GOT3 (cell line): ENCODE measurements around the gene CDKN2B-AS1.

ENCODE experiments used
- DNase-seq: peaks from one replicate; lab custom pipeline; 2025; ENCODE audit warnings: mixed read lengths; lab: John Stamatoyannopoulos, UW

CDKN2B-AS1 gene

GRCh38 chr9:22118810-22119521 lies 124.4 kb downstream of the CDKN2B-AS1 start:
- no peak for DNase-seq

GRCh38 chr9:22119522-22120158 lies 125.0 kb downstream of the CDKN2B-AS1 start:
- DNase-seq = no peak

GRCh38 chr9:22120159-22120549 lies 125.6 kb downstream of the CDKN2B-AS1 start:
- DNase-seq = no peak

GRCh38 chr9:22120595-22120994 lies 126.0 kb downstream of the CDKN2B-AS1 start:
- DNase-seq = no peak

- DNase-seq = no peak
Observed at GRCh38 chr9:22124263-22125011, 129.8 kb downstream of the CDKN2B-AS1 start.

- DNase-seq = no peak
Observed at GRCh38 chr9:22129133-22129532, 134.5 kb downstream of the CDKN2B-AS1 start.

GRCh38 chr9:22129633-22130032 lies 135.0 kb downstream of the CDKN2B-AS1 start:
- no peak for DNase-seq

GRCh38 chr9:22131817-22132216 lies 137.2 kb downstream of the CDKN2B-AS1 start:
- DNase-seq = no peak

- DNase-seq = no peak
Observed at GRCh38 chr9:22134390-22134789, 139.8 kb downstream of the CDKN2B-AS1 start.

- no peak for DNase-seq
Observed at GRCh38 chr9:22136461-22137096, 142.0 kb downstream of the CDKN2B-AS1 start.

- no peak for DNase-seq
Observed at GRCh38 chr9:22138956-22139660, 144.5 kb downstream of the CDKN2B-AS1 start.

- no peak for DNase-seq
Observed at GRCh38 chr9:22141908-22142307, 147.3 kb downstream of the CDKN2B-AS1 start.

GRCh38 chr9:22142671-22143070 lies 148.1 kb downstream of the CDKN2B-AS1 start:
- DNase-seq = no peak

- DNase-seq = no peak
Observed at GRCh38 chr9:22143799-22144625, 149.4 kb downstream of the CDKN2B-AS1 start.

- DNase-seq = no peak
Observed at GRCh38 chr9:22146604-22147003, 152.0 kb downstream of the CDKN2B-AS1 start.

- DNase-seq = no peak
Observed at GRCh38 chr9:22147813-22148527, 153.4 kb downstream of the CDKN2B-AS1 start.

- DNase-seq = no peak
Observed at GRCh38 chr9:22148528-22148875, 153.9 kb downstream of the CDKN2B-AS1 start.

GRCh38 chr9:22148876-22149637 lies 154.5 kb downstream of the CDKN2B-AS1 start:
- no peak for DNase-seq

- DNase-seq = no peak
Observed at GRCh38 chr9:22154064-22154463, 159.5 kb downstream of the CDKN2B-AS1 start.

- DNase-seq = no peak
Observed at GRCh38 chr9:22156586-22156985, 162.0 kb downstream of the CDKN2B-AS1 start.
